H4 (cell line): ENCODE results near the gene CGA. TPM values are rescaled to one million over a fixed set of nuclear protein-coding genes. Genes with fewer than 3 reads are reported as not detected.
"Not testable (repeated sequence)": the region's sequence is repeated elsewhere in the genome, so short reads cannot be mapped to it uniquely, and the experiment has no call there.

Experiments
- DNase-seq: peaks from one replicate; pipeline ENCODE4 v3.0.0-alpha.2; 2015; ENCODE audit warnings: low spot score
- total RNA-seq: library from RNA; depleted of rRNA; stranded (reverse); fragments of >200 nt; shearing (Covaris generic); gene quantifications from 2 replicates; pipeline ENCODE4 v1.2.3, GENCODE V29; 2014; rRNA removed

The CGA gene
- total RNA-seq, result not detected in 2 replicates

- DNase-seq, result no peak
Observed at GRCh38 chr6:87095087-87095509, at the start of gene CGA. Gene CGA (minus strand): TSS chr6:87095106. CDS start chr6:87088200, 6,906 bp downstream.

- DNase-seq, result not testable (repeated sequence)
Observed at GRCh38 chr6:87139927-87140326, 45.0 kb upstream of the CGA start.

GRCh38 chr6:87139236-87139635 is 44.3 kb upstream of the CGA start:
- peak; percentile 4 for DNase-seq

- no peak for DNase-seq
Observed at GRCh38 chr6:87136963-87137362, 42.1 kb upstream of the CGA start.

GRCh38 chr6:87127737-87128136 is 32.8 kb upstream of the CGA start:
- no peak for DNase-seq

GRCh38 chr6:87126501-87126900 is 31.6 kb upstream of the CGA start:
- no peak for DNase-seq

- no peak for DNase-seq
Observed at GRCh38 chr6:87124074-87124473, 29.2 kb upstream of the CGA start.

GRCh38 chr6:87122477-87122876 is 27.6 kb upstream of the CGA start:
- DNase-seq, result no peak

GRCh38 chr6:87118054-87118453 is 23.1 kb upstream of the CGA start:
- DNase-seq, result no peak

GRCh38 chr6:87116922-87117321 is 22.0 kb upstream of the CGA start:
- no peak for DNase-seq

GRCh38 chr6:87115402-87116135 is 20.7 kb upstream of the CGA start:
- DNase-seq, result no peak

- no peak for DNase-seq
Observed at GRCh38 chr6:87110636-87111035, 15.7 kb upstream of the CGA start.

GRCh38 chr6:87105823-87106222 is 10.9 kb upstream of the CGA start:
- no peak for DNase-seq

GRCh38 chr6:87104667-87105066 is 9.8 kb upstream of the CGA start:
- no peak for DNase-seq

- no peak for DNase-seq
Observed at GRCh38 chr6:87103977-87104601, 9.2 kb upstream of the CGA start.

- DNase-seq, result no peak
Observed at GRCh38 chr6:87102151-87102621, 7.3 kb upstream of the CGA start.

- DNase-seq, result no peak
Observed at GRCh38 chr6:87101067-87101466, 6.2 kb upstream of the CGA start.

- DNase-seq, result no peak
Observed at GRCh38 chr6:87100216-87100615, 5.3 kb upstream of the CGA start.

- DNase-seq, result no peak
Observed at GRCh38 chr6:87099472-87099871, 4.6 kb upstream of the CGA start.

- DNase-seq, result no peak
Observed at GRCh38 chr6:87094576-87094975, 330 bp downstream of the CGA start.

- no peak for DNase-seq
Observed at GRCh38 chr6:87093651-87094050, 1.3 kb downstream of the CGA start.

GRCh38 chr6:87093199-87093598 is 1.7 kb downstream of the CGA start:
- DNase-seq, result no peak

GRCh38 chr6:87092435-87092834 is 2.5 kb downstream of the CGA start:
- DNase-seq, result no peak
